NCI-H2081 (cell line): Measurements from ENCODE around the gene ZFP90.

Experiments
- DNase-seq, 2 experiments: peaks; one replicate each; lab custom pipeline; 2025; lab: John Stamatoyannopoulos, UW

ZFP90 gene

DNA sequence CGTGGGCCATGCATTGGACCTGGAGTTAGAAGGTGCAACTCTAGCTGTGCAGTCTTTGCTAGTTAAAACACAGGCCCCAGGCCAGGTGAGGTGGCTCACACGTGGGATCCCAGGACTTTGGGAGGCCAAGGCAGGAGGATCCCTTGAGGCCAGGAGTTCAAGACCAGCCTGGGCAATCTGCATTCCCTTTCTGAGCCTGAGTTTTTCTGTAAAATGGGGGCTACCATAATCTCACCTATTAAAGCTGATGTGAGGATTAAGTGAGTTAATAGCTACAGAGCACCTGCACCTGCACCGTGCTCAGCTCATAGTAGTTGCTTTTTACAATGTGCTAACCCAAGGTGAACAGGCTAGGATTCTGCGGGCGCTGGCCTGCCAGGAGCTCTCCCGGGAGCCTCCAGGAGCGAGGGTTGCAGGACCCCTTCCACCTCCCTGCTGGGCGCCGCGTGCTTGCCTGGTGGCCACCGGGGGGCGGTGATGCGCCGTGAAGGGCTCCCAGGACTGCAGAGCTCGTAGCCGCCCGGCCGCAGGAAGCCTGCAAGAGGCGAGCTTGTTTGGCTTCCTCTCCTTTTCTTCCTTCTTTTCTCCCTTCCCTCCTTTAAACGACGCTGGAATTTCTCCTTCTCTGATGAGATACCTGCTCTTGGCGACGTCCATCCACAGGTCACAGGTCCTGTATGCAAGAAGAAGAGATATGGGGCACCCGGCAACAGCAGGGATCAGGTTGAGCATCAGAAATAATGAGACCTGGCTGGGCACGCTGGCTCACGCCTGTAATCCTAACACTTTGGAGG is 51.3 kb downstream of the ZFP90 start:
- DNase-seq, result peak; percentile 20 to 30

DNA sequence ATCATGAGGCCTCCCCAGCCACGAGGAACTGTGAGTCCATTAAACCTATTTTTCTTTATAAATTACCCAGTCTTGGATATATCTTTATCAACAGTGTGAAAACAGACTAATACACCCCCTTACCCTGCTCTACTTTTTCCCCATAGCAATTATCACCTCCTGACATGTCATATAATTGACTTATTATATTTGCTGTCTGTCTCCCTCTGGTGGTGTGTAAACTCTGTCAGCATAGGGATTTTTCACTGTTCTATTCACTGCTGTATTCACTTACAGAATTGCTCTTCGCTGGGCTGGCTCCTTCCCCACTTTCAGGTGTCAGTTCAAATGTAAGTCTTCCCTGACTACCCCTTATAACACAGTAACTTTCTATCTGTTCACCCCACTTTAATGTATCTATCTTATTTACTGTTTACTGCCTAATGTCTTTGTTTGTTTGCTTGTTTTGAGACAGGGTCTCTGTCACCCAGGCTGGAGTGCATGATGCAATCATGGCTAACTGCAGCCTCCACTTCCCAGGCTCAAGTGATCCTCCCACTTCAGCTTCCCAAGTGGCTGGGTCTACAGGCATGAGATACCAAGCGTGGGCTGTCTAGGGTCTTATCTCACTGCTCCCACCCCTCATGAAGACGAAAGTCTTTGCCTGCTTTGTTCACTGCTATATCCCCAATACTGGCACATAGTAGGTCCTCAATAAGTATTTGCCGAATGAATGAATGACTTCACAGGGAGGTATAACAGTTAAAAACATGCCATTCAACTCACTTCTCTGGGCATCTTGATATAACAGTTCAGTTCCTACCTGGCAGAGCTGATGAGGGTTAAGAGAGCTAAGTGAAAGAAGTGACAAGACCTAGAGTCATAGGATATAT is 53.6 kb downstream of the ZFP90 start:
- DNase-seq, result peak in 1 of 2 experiments; percentile 1

DNA sequence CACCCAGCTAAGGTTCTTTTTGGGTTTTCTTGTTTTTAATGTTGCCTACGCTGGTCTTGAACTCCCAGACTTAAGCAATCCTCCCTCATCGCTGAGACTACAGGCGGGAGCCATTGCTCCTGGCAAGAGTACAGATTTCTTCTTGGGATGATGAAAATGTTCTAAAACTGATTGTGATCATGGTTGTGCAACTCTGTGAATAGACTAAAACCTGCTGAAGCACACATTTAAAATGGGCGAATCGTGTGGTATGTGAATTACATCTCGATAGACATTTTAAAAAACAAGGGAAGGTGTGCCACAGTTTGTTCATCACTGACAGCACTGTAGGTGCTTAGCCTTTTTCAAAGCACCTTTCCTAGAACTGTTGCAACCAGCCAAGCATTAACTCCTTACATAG is 57.2 kb downstream of the ZFP90 start:
- DNase-seq, result no peak

DNA sequence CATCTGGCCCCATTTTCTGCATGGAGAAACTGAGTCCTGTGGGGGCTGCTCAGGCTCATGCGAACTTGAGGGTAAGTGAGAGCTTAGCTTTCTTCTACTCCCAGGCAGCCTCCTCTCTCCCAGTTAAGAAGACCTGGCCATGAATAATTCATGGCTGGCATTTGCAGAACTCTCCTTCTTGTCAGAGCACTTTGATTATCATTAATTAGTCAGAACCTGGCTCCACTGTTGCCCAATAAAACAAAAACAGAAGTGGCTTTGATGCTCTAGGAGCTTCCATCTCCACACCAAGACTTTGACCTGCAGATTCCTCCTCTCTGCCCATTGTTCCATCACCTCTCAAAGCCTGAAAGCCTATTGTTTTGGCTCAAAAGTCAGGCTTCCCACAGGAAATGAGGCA is 60.5 kb downstream of the ZFP90 start:
- DNase-seq, result no peak

DNA sequence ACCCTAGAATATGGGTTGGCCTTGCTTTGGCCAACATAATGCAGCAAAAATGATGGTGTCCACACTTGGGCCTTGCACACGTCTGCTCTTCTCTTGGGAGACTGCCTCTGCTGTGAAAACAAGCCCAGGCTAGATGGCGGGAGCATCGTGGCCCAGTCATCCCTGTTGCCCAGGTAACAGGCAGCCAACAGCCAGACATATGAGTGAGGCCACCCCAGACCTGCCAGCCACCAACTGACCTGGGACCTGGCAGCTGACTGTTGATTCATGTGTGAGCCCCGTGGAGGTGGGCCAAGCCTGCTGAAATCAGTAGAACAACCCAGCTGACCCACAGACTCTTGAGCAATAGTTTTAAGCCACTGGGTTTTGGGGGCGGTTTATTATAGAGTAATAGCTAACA is 66.7 kb downstream of the ZFP90 start:
- DNase-seq, result no peak

DNA sequence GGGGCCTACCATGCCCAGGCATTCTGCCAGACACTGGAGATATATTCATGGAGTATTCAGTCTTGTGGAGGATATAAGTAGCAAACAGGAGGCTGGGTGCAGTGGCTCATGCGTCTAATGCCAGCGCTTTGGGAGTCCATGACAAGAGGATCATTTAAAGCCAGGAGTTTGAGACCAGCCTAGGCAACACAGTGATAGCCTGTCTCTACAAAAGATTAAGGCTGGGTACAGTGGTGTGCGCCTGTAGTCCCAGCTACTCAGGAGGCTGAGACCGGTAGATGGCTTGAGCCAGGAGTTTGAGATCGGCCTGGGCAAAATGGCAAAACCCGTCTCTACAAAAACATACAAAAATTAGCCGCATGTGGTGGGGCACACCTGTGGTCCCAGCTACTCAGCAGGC is 68.4 kb downstream of the ZFP90 start:
- DNase-seq, result no peak

DNA sequence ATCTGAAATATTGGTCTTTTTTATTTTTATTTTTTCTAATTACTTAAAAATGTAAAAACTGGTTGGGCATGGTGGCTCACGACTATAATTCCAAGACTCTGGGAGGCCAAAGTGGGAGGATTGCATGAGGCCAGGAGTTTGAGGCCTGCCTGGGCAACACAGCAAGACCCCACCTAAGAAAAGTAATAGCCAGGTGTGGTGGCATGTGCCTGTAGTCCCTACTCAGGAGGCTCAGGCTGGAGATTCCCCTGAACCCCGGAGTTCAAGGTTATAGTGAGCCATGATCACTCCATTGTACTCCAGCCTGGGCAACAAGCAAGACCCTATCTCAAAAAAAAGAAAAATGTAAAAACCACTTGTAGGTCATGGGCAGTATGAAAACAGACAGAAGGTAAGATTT is 69.2 kb downstream of the ZFP90 start:
- no peak for DNase-seq

DNA sequence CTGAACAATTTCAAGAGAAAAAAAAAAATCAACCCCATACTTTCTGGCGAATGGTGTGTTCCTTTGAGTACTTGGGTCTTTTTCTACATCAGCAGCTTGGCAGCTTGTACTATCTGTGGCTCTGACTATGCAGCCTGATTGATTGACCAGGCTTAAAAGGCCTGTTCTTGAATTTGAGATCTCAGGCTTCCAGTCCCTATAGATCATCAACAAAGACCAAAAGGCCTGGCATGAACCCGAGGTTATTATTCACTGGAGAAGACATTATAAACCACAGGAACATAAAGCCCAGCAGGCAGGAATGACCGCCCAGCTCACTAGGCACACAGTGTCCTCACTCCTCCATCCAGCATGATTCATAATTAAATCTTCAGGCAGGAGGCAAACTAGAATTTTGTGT is 73.9 kb downstream of the ZFP90 start:
- DNase-seq, result no peak

DNA sequence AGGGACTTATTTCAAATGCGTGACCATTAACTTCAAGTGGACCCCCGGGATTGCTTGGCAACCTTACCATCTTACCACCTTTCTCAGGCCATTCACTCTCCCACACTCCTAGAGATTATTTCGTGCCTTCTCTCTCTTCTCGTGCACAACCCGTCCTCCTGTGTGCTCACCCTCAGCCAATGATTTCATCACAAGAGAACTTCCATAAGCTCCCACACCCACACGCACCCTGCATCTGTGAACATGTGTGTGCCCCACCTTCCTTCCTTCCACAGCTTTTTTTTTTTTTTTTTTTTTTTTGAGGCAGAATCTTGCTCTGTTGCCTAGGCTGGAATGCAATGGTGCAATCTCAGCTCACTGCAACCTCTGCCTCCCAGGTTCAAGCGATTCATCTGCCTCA is 78.6 kb downstream of the ZFP90 start:
- no peak for DNase-seq
